ENCODE results near the gene PCDHA1.

DNA sequence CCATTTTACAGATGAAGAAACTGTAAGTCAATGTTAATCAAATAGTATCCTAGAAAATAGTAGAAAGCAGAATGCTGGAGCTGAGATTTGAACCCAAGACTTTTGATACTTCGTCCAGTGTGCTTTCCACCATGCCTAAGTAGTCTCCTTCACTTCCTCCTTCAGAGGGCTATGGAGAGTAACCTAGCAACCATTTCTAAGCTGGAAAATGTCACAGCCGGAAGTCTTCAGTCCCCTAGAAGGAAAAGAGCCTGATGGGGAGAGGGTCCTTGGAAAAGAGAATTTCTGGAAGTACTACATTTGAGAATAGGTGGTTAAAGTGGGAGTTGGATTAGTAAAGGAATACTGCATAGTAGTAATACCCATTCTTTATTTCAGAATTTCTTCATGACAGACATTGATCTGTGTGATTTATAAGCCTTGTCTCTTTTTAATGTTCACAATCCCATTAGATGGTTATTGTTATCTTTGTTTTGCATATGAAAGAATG is 213.0 kb downstream of the PCDHA1 start:
- TF ChIP-seq, protein P1, sequence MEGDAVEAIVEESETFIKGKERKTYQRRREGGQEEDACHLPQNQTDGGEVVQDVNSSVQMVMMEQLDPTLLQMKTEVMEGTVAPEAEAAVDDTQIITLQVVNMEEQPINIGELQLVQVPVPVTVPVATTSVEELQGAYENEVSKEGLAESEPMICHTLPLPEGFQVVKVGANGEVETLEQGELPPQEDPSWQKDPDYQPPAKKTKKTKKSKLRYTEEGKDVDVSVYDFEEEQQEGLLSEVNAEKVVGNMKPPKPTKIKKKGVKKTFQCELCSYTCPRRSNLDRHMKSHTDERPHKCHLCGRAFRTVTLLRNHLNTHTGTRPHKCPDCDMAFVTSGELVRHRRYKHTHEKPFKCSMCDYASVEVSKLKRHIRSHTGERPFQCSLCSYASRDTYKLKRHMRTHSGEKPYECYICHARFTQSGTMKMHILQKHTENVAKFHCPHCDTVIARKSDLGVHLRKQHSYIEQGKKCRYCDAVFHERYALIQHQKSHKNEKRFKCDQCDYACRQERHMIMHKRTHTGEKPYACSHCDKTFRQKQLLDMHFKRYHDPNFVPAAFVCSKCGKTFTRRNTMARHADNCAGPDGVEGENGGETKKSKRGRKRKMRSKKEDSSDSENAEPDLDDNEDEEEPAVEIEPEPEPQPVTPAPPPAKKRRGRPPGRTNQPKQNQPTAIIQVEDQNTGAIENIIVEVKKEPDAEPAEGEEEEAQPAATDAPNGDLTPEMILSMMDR (IDR thresholded peaks at IDR 0.05; ENCODE audit: borderline replicate concordance, extremely low read depth, low read length, poor library complexity, severe bottlenecking): no peak
- TF ChIP-seq EZH2 (IDR thresholded peaks at IDR 0.05; ENCODE audit: borderline replicate concordance, low read depth, low read length, severe bottlenecking): no peak

Data from DND-41 (cell line).